CD4-positive, alpha-beta T cell treated with Interleukin-4 for 1 hour (primary cell): ENCODE measurements around the gene OR8D1.
"Not testable (repeated sequence)": the region's sequence is repeated elsewhere in the genome, so short reads cannot be mapped to it uniquely, and the experiment has no call there.

Experiments
- DNase-seq, 2 donors: peaks; one replicate each; pipeline ENCODE4 v3.0.0-alpha.2; 2020 to 2022

The OR8D1 gene

GRCh38 chr11:124278261-124278660 is 35.5 kb downstream of the OR8D1 start:
- no peak for DNase-seq

- no peak for DNase-seq
These were observed 35.9 kb downstream of the OR8D1 start for GRCh38 chr11:124277804-124278203.

- no peak for DNase-seq
These were observed 36.5 kb downstream of the OR8D1 start for GRCh38 chr11:124277207-124277606.

- no peak for DNase-seq
These were observed 37.7 kb downstream of the OR8D1 start for GRCh38 chr11:124276081-124276480.

- no peak for DNase-seq
These were observed 39.7 kb downstream of the OR8D1 start for GRCh38 chr11:124274000-124274399.

- DNase-seq: not testable (repeated sequence)
These were observed 42.9 kb downstream of the OR8D1 start for GRCh38 chr11:124270886-124271285.

GRCh38 chr11:124265041-124265440 is 48.7 kb downstream of the OR8D1 start:
- not testable (repeated sequence) for DNase-seq

GRCh38 chr11:124256076-124256475 is 57.7 kb downstream of the OR8D1 start, which contains the start of gene OR8G5:
Gene OR8G5 (plus strand): TSS chr11:124256376. CDS start chr11:124264932, 8,556 bp downstream.
- DNase-seq: no peak
